Astrocyte of the cerebellum (primary cell): ENCODE results near the gene APRT.

ENCODE experiments used
- DNase-seq: peaks from one replicate; pipeline ENCODE4 v3.0.0-alpha.2; 2011; ENCODE audit warnings: low read depth
- H3K4me3 ChIP-seq: 2 replicates; pipeline ENCODE4 v1.5.1; 2011; ENCODE audit warnings: mild to moderate bottlenecking, low read depth, low read length, moderate library complexity
- in situ Hi-C: cut with HindIII; loops from 2 replicates; pipeline ENCODE4 v1.10.0; 2017; ENCODE audit warnings: low sequenced_read_pairs
- TF ChIP-seq, protein P1 (sequence below): IDR thresholded peaks from 2 replicates; pipeline ENCODE4 v1.5.1; 2012; ENCODE audit warnings: low read length, low read depth, moderate library complexity, mild to moderate bottlenecking; ENCODE audit errors: missing control alignments

The APRT gene

GRCh38 chr16:88805340-88805715, 6.4 kb downstream of the APRT start:
- TF ChIP-seq, protein P1, sequence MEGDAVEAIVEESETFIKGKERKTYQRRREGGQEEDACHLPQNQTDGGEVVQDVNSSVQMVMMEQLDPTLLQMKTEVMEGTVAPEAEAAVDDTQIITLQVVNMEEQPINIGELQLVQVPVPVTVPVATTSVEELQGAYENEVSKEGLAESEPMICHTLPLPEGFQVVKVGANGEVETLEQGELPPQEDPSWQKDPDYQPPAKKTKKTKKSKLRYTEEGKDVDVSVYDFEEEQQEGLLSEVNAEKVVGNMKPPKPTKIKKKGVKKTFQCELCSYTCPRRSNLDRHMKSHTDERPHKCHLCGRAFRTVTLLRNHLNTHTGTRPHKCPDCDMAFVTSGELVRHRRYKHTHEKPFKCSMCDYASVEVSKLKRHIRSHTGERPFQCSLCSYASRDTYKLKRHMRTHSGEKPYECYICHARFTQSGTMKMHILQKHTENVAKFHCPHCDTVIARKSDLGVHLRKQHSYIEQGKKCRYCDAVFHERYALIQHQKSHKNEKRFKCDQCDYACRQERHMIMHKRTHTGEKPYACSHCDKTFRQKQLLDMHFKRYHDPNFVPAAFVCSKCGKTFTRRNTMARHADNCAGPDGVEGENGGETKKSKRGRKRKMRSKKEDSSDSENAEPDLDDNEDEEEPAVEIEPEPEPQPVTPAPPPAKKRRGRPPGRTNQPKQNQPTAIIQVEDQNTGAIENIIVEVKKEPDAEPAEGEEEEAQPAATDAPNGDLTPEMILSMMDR = no peak
- H3K4me3 ChIP-seq = no peak overlapping the region
- no peak for DNase-seq
- in situ Hi-C loops = no loop called here

GRCh38 chr16:88804552-88805339, 7.0 kb downstream of the APRT start:
- TF ChIP-seq, protein P1 = no peak
- DNase-seq = no peak
- peak overlapping the region; percentile 53 for H3K4me3 ChIP-seq
- in situ Hi-C loops = no loop called here

GRCh38 chr16:88804173-88804551, 7.6 kb downstream of the APRT start:
- H3K4me3 ChIP-seq = peak overlapping the region; percentile 53
- TF ChIP-seq, protein P1 = no peak
- in situ Hi-C loops = no loop called here
- DNase-seq = no peak

- DNase-seq = no peak
- in situ Hi-C loops = no loop called here
- TF ChIP-seq, protein P1 = no peak
- peak within 1 kb of the TSS; percentile 53 for H3K4me3 ChIP-seq
These were observed 8.3 kb downstream of the APRT start, which contains the start of gene CDT1 for GRCh38 chr16:88803264-88803987. Gene CDT1 (plus strand): TSS chr16:88803789. CDS start chr16:88803832, 43 bp downstream.

GRCh38 chr16:88800277-88800592, 11.5 kb downstream of the APRT start:
- TF ChIP-seq, protein P1 = no peak
- H3K4me3 ChIP-seq = no peak overlapping the region
- no peak for DNase-seq
- in situ Hi-C loops = no loop called here

- no peak overlapping the region for H3K4me3 ChIP-seq
- in situ Hi-C loops = no loop called here
- TF ChIP-seq, protein P1 = no peak
- no peak for DNase-seq
These were observed 12.0 kb downstream of the APRT start for GRCh38 chr16:88799569-88800276.
